GM12874 (cell line): Measurements from ENCODE around the gene HSDL1.

Experiments
- CTCF ChIP-seq: IDR thresholded peaks from 2 replicates; pipeline ENCODE4 v1.5.1; 2011; ENCODE audit warnings: low read depth, mild to moderate bottlenecking, control low read depth, low read length, moderate library complexity; ENCODE audit not compliant: insufficient read depth

HSDL1 gene

GRCh38 chr16:84136331-84137125 lies 8.4 kb downstream of the HSDL1 start:
- TF ChIP-seq CTCF, result no peak

- TF ChIP-seq CTCF, result no peak
Measured at GRCh38 chr16:84132527-84133285, 12.3 kb downstream of the HSDL1 start.

- no peak for TF ChIP-seq CTCF
Measured at GRCh38 chr16:84131117-84131516, 13.9 kb downstream of the HSDL1 start.

- no peak for TF ChIP-seq CTCF
Measured at GRCh38 chr16:84124257-84125073, 20.5 kb downstream of the HSDL1 start.

GRCh38 chr16:84121007-84121406 lies 24.0 kb downstream of the HSDL1 start:
- no peak for TF ChIP-seq CTCF

- no peak for TF ChIP-seq CTCF
Measured at GRCh38 chr16:84120023-84120422, 25.0 kb downstream of the HSDL1 start.

GRCh38 chr16:84119368-84119767 lies 25.6 kb downstream of the HSDL1 start:
- no peak for TF ChIP-seq CTCF
